Loucy (cell line): ENCODE data around the gene PHF13.

ENCODE experiments used
- H2AFZ ChIP-seq: fragments of 200-600 bp; sonication (generic); 2 replicates; pipeline ENCODE4 v1.6.0; 2016; ENCODE audit warnings: antibody characterized with exemption, mild to moderate bottlenecking, low read length, moderate library complexity
- H3F3A ChIP-seq: fragments of 200-600 bp; 2 replicates; pipeline ENCODE4 v1.6.0; 2016; ENCODE audit warnings: antibody characterized with exemption, low read depth, mild to moderate bottlenecking
- H3K27me3 ChIP-seq: fragments of 200-600 bp; sonication (generic); 2 replicates; pipeline ENCODE4 v1.6.1; 2014; ENCODE audit warnings: low read length, mild to moderate bottlenecking; ENCODE audit not compliant: insufficient read depth, poor library complexity, severe bottlenecking
- H3K36me3 ChIP-seq: fragments of 200-600 bp; sonication (generic); 2 replicates; pipeline ENCODE4 v1.6.1; 2016; ENCODE audit warnings: low read length; ENCODE audit not compliant: insufficient read depth
- H3K4me1 ChIP-seq: fragments of 200-600 bp; sonication (generic); 2 replicates; pipeline ENCODE4 v1.5.1; 2014; ENCODE audit warnings: low read length, mild to moderate bottlenecking; ENCODE audit not compliant: insufficient read depth, poor library complexity, severe bottlenecking
- H3K4me2 ChIP-seq: fragments of 200-600 bp; sonication (generic); 2 replicates; pipeline ENCODE4 v1.6.0; 2014; ENCODE audit warnings: antibody characterized with exemption, low read length, low read depth, mild to moderate bottlenecking; ENCODE audit not compliant: poor library complexity, severe bottlenecking
- H3K4me3 ChIP-seq: fragments of 200-600 bp; sonication (generic); 2 replicates; pipeline ENCODE4 v1.5.1; 2014; ENCODE audit warnings: low read length, mild to moderate bottlenecking, mixed read lengths; ENCODE audit not compliant: poor library complexity, severe bottlenecking
- H3K79me2 ChIP-seq: fragments of 200-600 bp; sonication (generic); 2 replicates; pipeline ENCODE4 v1.6.1; 2014; ENCODE audit warnings: low read length; ENCODE audit not compliant: insufficient read depth
- H3K9ac ChIP-seq: fragments of 200-600 bp; sonication (generic); 2 replicates; pipeline ENCODE4 v1.6.0; 2014; ENCODE audit warnings: mild to moderate bottlenecking, low read depth, low read length, moderate library complexity; ENCODE audit not compliant: poor library complexity, severe bottlenecking
- H3K9me2 ChIP-seq: fragments of 200-600 bp; sonication (generic); replicated peaks from 2 replicates; pipeline ENCODE4 v1.6.1; 2016; ENCODE audit warnings: low read depth, low read length, mixed read lengths
- H3K9me3 ChIP-seq: fragments of 200-600 bp; sonication (generic); 2 replicates; pipeline ENCODE4 v1.6.1; 2014; ENCODE audit warnings: mild to moderate bottlenecking, antibody characterized with exemption, low read length, low read depth; ENCODE audit not compliant: insufficient read depth
- H4K20me1 ChIP-seq: fragments of 200-600 bp; sonication (generic); 2 replicates; pipeline ENCODE4 v1.6.0; 2014; ENCODE audit warnings: antibody characterized with exemption, low read length, mild to moderate bottlenecking; ENCODE audit not compliant: insufficient read depth, poor library complexity, severe bottlenecking
- CTCF ChIP-seq: fragments of 200-600 bp; sonication (generic); conservative IDR thresholded peaks from 2 replicates; pipeline ENCODE4 v1.5.1; 2014; ENCODE audit warnings: mild to moderate bottlenecking, antibody characterized with exemption, low read length
- EZH2phosphoT487 ChIP-seq: fragments of 200-600 bp; IDR thresholded peaks from 2 replicates; pipeline ENCODE4 v1.6.1; 2018; ENCODE audit warnings: antibody characterized with exemption, mild to moderate bottlenecking, moderate library complexity, borderline replicate concordance

Gene PHF13

GRCh38 chr1:6621429-6622391 is 8.2 kb downstream of the PHF13 start:
- H3K27me3 ChIP-seq = no peaks in the 10 kb centered on the region
- peaks cover 50% of the 10 kb centered on the region; the same call in 1 of the 2 replicates for H3K36me3 ChIP-seq
- no peak overlapping the region for H2AFZ ChIP-seq
- peaks cover 3% of the 10 kb centered on the region; the same call in 1 of the 2 replicates for H3F3A ChIP-seq
- H4K20me1 ChIP-seq = peaks cover 28% of the 10 kb centered on the region
- H3K9me2 ChIP-seq = no peaks in the 10 kb centered on the region
- H3K4me2 ChIP-seq = no peak overlapping the region
- H3K4me3 ChIP-seq = no peak overlapping the region
- H3K9me3 ChIP-seq = no peaks in the 10 kb centered on the region
- TF ChIP-seq EZH2phosphoT487 (no peak), CTCF (no peak)
- H3K4me1 ChIP-seq = peaks cover 6% of the 10 kb centered on the region
- H3K79me2 ChIP-seq = peaks cover 74% of the 10 kb centered on the region
- H3K9ac ChIP-seq = no peak overlapping the region

- peaks cover 15% of the 10 kb centered on the region for H3K4me1 ChIP-seq
- H3K79me2 ChIP-seq = peaks cover 74% of the 10 kb centered on the region
- no peak overlapping the region for H3K4me3 ChIP-seq
- H3K9ac ChIP-seq = no peak overlapping the region
- peaks cover 48% of the 10 kb centered on the region; the same call in 1 of the 2 replicates for H3K36me3 ChIP-seq
- no peak overlapping the region for H3K4me2 ChIP-seq
- H3F3A ChIP-seq = peaks cover 3% of the 10 kb centered on the region; the same call in 1 of the 2 replicates
- H2AFZ ChIP-seq = no peak overlapping the region
- H4K20me1 ChIP-seq = peaks cover 20% of the 10 kb centered on the region
- H3K27me3 ChIP-seq = no peaks in the 10 kb centered on the region
- TF ChIP-seq EZH2phosphoT487 (no peak), CTCF (no peak)
- H3K9me3 ChIP-seq = no peaks in the 10 kb centered on the region
- H3K9me2 ChIP-seq = no peaks in the 10 kb centered on the region
These were observed 9.0 kb downstream of the PHF13 start for GRCh38 chr1:6622396-6623152.

- peaks cover 3% of the 10 kb centered on the region; the same call in 1 of the 2 replicates for H3F3A ChIP-seq
- peaks cover 46% of the 10 kb centered on the region; the same call in 1 of the 2 replicates for H3K36me3 ChIP-seq
- peaks cover 74% of the 10 kb centered on the region for H3K79me2 ChIP-seq
- H3K9me2 ChIP-seq = no peaks in the 10 kb centered on the region
- no peaks in the 10 kb centered on the region for H3K9me3 ChIP-seq
- H4K20me1 ChIP-seq = peaks cover 15% of the 10 kb centered on the region
- peaks cover 22% of the 10 kb centered on the region for H3K4me1 ChIP-seq
- H3K4me3 ChIP-seq = no peak overlapping the region
- H3K4me2 ChIP-seq = no peak overlapping the region
- no peak overlapping the region for H3K9ac ChIP-seq
- TF ChIP-seq EZH2phosphoT487 (no peak), CTCF (no peak)
- H3K27me3 ChIP-seq = no peaks in the 10 kb centered on the region
- H2AFZ ChIP-seq = no peak overlapping the region
These were observed 9.9 kb downstream of the PHF13 start for GRCh38 chr1:6623269-6623965.
